Liver (tissue), 3 donors: Measurements from ENCODE around the gene UMPS.
"Not testable (repeated sequence)": the region's sequence is repeated elsewhere in the genome, so short reads cannot be mapped to it uniquely, and the experiment has no call there.

Experiments
- CTCF ChIP-seq: fragments of 150-350 bp; IDR thresholded peaks from 2 replicates; pipeline ENCODE4 v1.5.1; 2017; ENCODE audit warnings: improper control_type of control experiment, low read depth, low read length; ENCODE audit not compliant: missing input control
- EGR1 ChIP-seq, 2 donors: IDR thresholded peaks; 2 replicates each; pipeline ENCODE4 v1.6.1; 2016 to 2018; ENCODE audit warnings: antibody characterized with exemption in 2 of 2, low read depth in 2 of 2
- FOXA1 ChIP-seq: IDR thresholded peaks from 2 replicates; pipeline ENCODE4 v1.6.1; 2016; ENCODE audit warnings: antibody characterized with exemption
- RAD21 ChIP-seq, 2 donors: IDR thresholded peaks; 2 replicates each; pipeline ENCODE4 v1.6.1; 2016; ENCODE audit warnings: antibody characterized with exemption in 2 of 2, mild to moderate bottlenecking in 2 of 2
- REST ChIP-seq: IDR thresholded peaks from 2 replicates; pipeline ENCODE4 v1.6.1; 2016; ENCODE audit warnings: antibody characterized with exemption, mild to moderate bottlenecking
- RXRA ChIP-seq, 2 donors: IDR thresholded peaks; 2 replicates each; pipeline ENCODE4 v1.6.1; 2017 to 2018; ENCODE audit warnings: antibody characterized with exemption in 2 of 2, mild to moderate bottlenecking in 1 of 2
- SP1 ChIP-seq: IDR thresholded peaks from 2 replicates; pipeline ENCODE4 v1.6.1; 2018; ENCODE audit warnings: antibody characterized with exemption, mild to moderate bottlenecking
- YY1 ChIP-seq: IDR thresholded peaks from 2 replicates; pipeline ENCODE4 v1.6.1; 2016; ENCODE audit warnings: antibody characterized with exemption, mild to moderate bottlenecking
- donor health status: healthy.
- donor health status: healthy.

- TF ChIP-seq REST; EGR1 (IDR thresholded peaks at IDR 0.05; ENCODE audit: low read depth in 2 of 2); CTCF; YY1; RAD21 (IDR thresholded peaks at IDR 0.05); RXRA (IDR thresholded peaks at IDR 0.05); SP1; FOXA1: not testable (repeated sequence)
Measured at GRCh38 chr3:124782377-124782712, 52.1 kb downstream of the UMPS start.
